Osteoblast (primary cell): Measurements from ENCODE around the gene DPP7. TPM values are rescaled to one million over a fixed set of nuclear protein-coding genes. Genes with fewer than 3 reads are reported as not detected.

Source experiments
- DNase-seq: peaks from one replicate; pipeline ENCODE4 v3.0.0; 2011; ENCODE audit warnings: low spot score, mixed read lengths; ENCODE audit not compliant: insufficient read length; ENCODE audit errors: missing footprints
- H2AFZ ChIP-seq: 2 replicates; pipeline ENCODE4 v1.6.0; 2011; ENCODE audit warnings: mild to moderate bottlenecking, low read length
- H3K27ac ChIP-seq: 2 replicates; pipeline ENCODE4 v1.5.1; 2011; ENCODE audit warnings: mild to moderate bottlenecking, low read depth, low read length, moderate library complexity
- H3K27me3 ChIP-seq: 2 replicates; pipeline ENCODE4 v1.6.0; 2012; ENCODE audit warnings: mild to moderate bottlenecking, control low read depth, inconsistent platforms, low read length, moderate library complexity; ENCODE audit not compliant: insufficient read depth
- H3K36me3 ChIP-seq: 2 replicates; pipeline ENCODE4 v1.5.1; 2011; ENCODE audit warnings: mild to moderate bottlenecking, low read length, control low read depth, moderate library complexity; ENCODE audit not compliant: insufficient read depth
- H3K4me1 ChIP-seq: 2 replicates; pipeline ENCODE4 v1.5.1; 2011; ENCODE audit warnings: mild to moderate bottlenecking, low read length, control low read depth, moderate library complexity; ENCODE audit not compliant: insufficient read depth
- H3K4me2 ChIP-seq: 2 replicates; pipeline ENCODE4 v1.6.0; 2011; ENCODE audit warnings: mild to moderate bottlenecking, low read length; ENCODE audit not compliant: insufficient read depth
- H3K4me3 ChIP-seq: fragments of 200-600 bp; sonication (generic); 3 replicates; pipeline ENCODE4 v1.5.1; 2012; ENCODE audit warnings: mild to moderate bottlenecking, low read length, inconsistent platforms; ENCODE audit not compliant: insufficient read depth
- H3K79me2 ChIP-seq: 2 replicates; pipeline ENCODE4 v1.6.0; 2012; ENCODE audit warnings: mild to moderate bottlenecking, low read length, control low read depth, inconsistent platforms; ENCODE audit not compliant: insufficient read depth
- H3K9me3 ChIP-seq: 2 replicates; pipeline ENCODE4 v1.5.1; 2011; ENCODE audit warnings: low read depth, low read length, control low read depth
- H4K20me1 ChIP-seq: 2 replicates; pipeline ENCODE4 v1.6.0; 2012; ENCODE audit warnings: mild to moderate bottlenecking, low read length, control low read depth; ENCODE audit not compliant: insufficient read depth
- CTCF ChIP-seq: IDR thresholded peaks from 2 replicates; pipeline ENCODE4 v1.5.1; 2011; ENCODE audit warnings: mild to moderate bottlenecking, low read depth, low read length, moderate library complexity; ENCODE audit errors: extremely low read depth
- total RNA-seq: library from RNA; depleted of rRNA; stranded (reverse); fragments of >200 nt; gene quantifications from 2 replicates; pipeline ENCODE4 v1.2.3, GENCODE V29; 2012

DPP7 gene
- total RNA-seq, 1 donor = 74.6 TPM

- peaks cover 23% of the 10 kb centered on the region for H3K36me3 ChIP-seq
- no peak overlapping the region for H2AFZ ChIP-seq
- peaks cover 6% of the 10 kb centered on the region for H4K20me1 ChIP-seq
- H3K9me3 ChIP-seq = no peaks in the 10 kb centered on the region
- peak overlapping the region; percentile 85 for H3K4me2 ChIP-seq
- H3K4me3 ChIP-seq = peak overlapping the region; percentile 79
- DNase-seq = peak; percentile 91
- H3K27ac ChIP-seq = no peak overlapping the region
- H3K4me1 ChIP-seq = peaks cover 7% of the 10 kb centered on the region
- no peaks in the 10 kb centered on the region for H3K27me3 ChIP-seq
- peaks cover 42% of the 10 kb centered on the region for H3K79me2 ChIP-seq
- no peak for TF ChIP-seq CTCF
Measured at GRCh38 chr9:137077758-137078693, 36.5 kb downstream of the DPP7 start.

GRCh38 chr9:137077010-137077747 is 37.4 kb downstream of the DPP7 start, which contains the start of gene UAP1L1:
UAP1L1 (plus strand) TSS chr9:137077517; CDS start chr9:137077533, 16 bp downstream.
- Histone ChIP-seq H2AFZ (peak within 1 kb of the TSS; percentile 83), H3K9me3 (no peaks in the 10 kb centered on the region), H3K27ac (no peak within 1 kb of the TSS), H4K20me1 (peaks cover 6% of the 10 kb centered on the region), H3K79me2 (peaks cover 41% of the 10 kb centered on the region), H3K27me3 (no peaks in the 10 kb centered on the region), H3K4me2 (peak within 1 kb of the TSS; percentile 85), H3K4me3 (peak within 1 kb of the TSS; percentile 79), H3K4me1 (no peaks in the 10 kb centered on the region), H3K36me3 (peaks cover 19% of the 10 kb centered on the region)
- peak; percentile 95 for DNase-seq
- TF ChIP-seq CTCF = no peak

GRCh38 chr9:137076636-137077009 is 37.9 kb downstream of the DPP7 start:
- H4K20me1 ChIP-seq = peaks cover 6% of the 10 kb centered on the region
- peak overlapping the region; percentile 79 for H3K4me3 ChIP-seq

More at GRCh38 chr9:137076636-137077009, 37.9 kb downstream of the DPP7 start:
- TF ChIP-seq CTCF = no peak
- Histone ChIP-seq H3K4me1 (no peaks in the 10 kb centered on the region), H2AFZ (peak overlapping the region; percentile 83), H3K27ac (no peak overlapping the region), H3K36me3 (peaks cover 15% of the 10 kb centered on the region), H3K4me2 (peak overlapping the region; percentile 76), H3K79me2 (peaks cover 36% of the 10 kb centered on the region), H3K9me3 (no peaks in the 10 kb centered on the region), H3K27me3 (no peaks in the 10 kb centered on the region)
- no peak for DNase-seq
